ELR (cell line): ENCODE results near the gene BBS9.

ENCODE experiments used
- DNase-seq: peaks from one replicate; pipeline ENCODE4 v3.0.0-alpha.2; 2015; ENCODE audit warnings: low read depth

Gene BBS9

DNA sequence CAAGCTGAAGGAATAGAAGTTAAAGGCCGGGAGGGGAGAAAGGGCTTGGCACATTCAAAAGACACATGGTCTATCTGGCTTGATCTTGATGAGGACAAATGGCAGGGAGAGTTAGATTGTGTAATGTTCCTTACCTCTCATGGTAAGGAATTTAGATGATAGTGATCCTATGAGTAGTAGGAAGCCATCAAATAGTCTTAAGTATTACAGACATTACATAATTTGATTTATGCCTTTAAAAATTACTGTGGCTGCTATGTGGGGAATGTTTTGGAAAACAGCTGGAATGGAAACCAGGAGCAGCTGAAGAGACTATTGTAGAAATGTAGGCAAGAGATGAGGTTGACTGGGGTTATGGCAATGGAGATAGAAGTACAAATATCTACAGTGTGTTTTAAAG lies 424.7 kb downstream of the BBS9 start:
- DNase-seq = no peak

DNA sequence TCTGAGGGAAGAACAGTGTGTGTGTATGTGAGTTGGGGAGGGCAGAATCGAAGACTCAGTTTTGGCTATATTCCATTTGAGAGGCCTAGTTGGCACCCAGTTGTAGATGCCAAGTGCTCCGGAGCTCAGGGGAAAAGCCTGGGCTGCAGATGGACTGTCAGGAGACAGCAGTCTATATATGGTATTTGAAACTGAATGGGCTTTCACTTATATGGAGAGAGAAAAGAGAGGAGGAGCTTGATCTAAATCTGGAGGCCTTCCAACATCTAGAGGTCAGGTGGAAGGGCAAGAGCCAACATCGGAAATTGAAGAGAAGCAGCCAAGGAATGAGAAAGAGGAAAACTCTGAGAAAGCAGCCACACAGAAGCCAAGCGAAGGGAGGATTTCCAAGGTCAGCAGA lies 425.2 kb downstream of the BBS9 start:
- no peak for DNase-seq

DNA sequence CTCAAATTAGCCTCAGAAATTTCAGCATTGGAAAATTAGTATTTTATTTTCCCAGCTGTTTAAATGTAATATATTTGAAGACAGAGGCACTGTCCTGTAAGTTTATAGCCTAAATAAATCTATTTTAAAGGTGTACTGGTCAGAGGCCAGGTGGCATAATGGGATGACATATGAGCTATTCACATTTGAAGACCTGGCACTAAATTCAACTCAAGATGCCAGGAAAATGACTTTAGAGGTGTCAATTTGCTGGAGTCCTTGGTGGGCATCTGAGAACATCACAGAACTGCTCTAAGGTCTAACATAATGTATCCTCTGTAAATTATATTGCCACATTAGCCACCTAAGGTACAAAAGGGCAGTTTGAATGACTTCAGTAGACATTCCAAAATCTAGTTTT lies 427.1 kb downstream of the BBS9 start:
- no peak for DNase-seq

DNA sequence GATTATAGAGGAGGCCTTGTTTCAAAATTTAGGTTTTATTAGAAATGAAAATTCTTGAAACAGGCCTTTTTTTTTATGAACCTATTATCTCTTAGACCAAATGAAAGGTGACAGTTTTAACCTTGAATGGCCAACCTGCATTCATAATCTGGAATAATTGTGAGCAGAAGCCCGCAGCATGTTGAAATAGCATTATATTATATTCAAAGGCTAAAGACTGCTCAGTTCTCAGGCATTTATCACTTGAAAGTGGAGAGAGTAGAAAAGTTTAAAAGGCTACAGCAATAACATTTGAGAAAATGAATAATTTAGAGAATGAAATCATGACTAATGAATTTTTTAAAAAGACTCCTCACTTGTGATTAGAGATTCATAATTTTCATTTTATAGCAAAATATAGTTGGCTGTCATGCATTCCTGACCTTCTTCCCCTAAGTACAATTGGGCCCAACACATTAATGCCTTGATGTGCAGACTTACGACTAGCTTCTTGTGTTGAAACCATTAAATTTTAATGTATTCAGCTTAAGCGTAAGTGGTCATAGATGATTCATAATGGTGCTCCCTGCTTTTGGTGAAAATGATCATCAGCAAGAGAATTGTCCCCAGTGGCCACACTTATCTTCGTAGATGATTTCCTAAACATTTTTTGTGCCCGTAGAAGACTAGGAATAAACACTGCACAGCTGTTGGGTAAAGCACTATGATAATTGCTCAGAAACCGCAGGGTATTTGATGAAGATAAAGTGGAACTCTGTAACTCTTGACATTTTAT lies 429.4 kb downstream of the BBS9 start:
- DNase-seq = no peak

DNA sequence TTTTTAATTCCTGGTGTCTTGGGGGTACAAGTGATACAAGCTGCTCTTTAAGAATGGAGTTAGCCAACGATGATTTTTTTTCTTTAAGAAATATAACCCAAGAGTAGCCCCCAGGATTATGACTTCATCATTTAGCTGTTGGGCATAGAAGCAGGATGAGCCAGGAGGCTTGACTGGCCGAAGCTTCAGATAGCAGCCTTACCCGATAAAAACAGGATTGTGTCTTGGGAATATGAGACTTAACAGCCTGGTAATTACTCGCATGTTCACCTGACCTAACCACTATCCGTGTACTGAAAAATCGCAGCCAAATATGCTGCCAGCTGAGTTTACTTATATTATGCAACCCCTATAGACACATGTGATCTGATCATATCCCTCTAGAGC lies 430.0 kb downstream of the BBS9 start:
- no peak for DNase-seq

DNA sequence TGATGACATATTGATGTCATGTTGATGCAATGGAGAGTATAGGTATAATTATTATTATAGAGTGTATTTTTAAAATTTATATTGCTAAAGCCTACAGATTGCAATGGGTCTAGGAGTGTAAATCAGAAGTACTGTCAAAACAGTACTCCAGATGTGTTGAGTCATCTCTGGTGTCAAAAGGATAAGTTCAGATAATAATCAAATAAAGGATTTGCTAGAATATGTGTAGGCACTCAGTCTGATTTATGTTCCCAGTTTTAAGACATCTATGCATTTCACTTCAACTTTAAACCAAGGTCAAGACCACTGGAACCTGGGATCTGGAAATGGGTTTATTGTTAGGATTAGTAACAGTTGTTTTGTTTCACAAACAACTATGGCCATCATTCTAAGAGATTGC lies 433.6 kb downstream of the BBS9 start:
- no peak for DNase-seq

DNA sequence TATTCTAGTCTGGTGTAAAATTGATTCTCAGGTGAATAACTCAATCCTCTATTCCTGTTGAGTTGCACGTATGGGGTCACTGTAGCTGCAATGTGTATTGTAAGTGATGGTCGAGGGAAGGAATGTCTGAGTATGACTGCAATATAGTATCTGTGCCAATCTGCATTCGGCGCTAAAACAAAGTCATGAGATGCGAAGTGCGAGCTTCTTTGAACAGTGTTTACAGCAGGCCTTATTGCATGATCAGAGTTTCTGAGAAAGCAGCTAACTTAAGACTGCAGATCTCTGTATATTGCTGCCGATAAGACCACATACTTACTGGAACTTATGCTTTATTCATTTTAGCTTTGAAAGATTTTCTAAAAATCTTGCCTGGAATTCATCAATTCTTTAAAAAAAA lies 434.3 kb downstream of the BBS9 start:
- DNase-seq = no peak

DNA sequence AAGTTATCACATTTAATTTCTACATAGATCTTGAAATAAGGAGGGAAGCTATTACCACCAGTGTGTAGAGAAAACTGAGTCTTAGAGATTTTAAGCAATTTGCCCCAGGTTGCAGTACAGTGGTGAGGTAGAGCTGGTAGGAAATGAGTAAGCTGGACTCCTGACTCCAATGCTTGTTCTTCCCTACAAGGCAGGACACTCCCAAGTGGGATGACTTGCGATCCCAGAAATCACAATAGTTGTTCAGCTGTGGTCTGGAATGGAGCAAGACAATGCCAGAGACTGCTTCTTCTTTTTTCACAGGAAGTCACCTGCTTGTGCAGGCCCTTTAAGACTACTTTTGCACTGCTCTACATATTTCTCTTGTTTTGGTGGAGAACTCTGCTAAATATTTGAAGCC lies 448.8 kb downstream of the BBS9 start:
- peak; percentile 25 for DNase-seq

DNA sequence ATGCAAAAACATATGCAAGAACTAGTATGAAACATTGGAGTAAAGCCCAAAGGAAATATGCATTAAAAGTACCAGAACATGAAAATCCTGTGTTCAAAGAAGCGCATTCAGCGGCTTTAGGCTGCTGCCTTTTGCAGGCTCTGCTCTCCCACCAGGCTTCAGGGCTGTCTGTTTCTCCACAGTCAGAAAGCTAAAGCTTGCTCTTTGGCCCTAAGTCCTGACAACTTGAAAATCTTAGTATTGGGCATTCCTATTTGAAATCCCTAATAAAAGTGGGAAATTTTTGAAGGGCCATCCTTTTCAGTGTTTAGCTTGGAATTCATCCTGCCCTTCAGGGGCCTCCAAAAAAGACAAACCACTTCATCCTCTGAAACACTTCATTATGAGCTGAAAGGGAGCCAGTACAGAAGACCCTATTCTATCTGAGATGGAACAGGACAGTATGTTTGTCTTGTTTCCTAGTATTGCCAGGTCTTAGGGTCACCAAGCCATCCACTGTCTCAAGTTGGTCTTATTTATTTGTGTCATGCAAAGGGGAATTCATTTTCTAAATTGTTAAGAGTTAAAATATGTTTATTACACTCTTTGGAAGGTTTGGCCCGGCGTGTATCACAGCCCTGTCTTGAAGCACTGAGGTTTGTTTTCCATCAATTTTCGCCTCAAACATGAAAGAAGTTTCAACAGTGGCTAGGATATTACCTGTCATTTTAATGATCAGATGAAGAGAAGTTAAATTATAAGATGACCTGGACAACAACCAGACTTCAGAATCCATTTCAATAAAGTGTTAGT lies 449.7 kb downstream of the BBS9 start:
- DNase-seq = no peak

DNA sequence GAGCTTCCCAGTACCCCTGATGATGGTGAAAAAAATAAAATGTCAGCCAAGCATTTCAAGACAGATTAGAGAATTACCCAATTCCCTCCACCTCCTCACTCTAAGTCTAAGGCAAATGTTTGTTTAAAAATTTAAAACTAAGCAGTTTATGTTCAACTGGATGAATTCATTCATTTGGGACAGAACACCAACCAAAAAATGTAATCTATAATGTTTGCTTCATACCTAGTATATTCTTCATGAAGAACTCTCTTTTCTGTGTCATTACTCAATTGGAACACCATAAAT lies 450.3 kb downstream of the BBS9 start:
- DNase-seq = no peak

DNA sequence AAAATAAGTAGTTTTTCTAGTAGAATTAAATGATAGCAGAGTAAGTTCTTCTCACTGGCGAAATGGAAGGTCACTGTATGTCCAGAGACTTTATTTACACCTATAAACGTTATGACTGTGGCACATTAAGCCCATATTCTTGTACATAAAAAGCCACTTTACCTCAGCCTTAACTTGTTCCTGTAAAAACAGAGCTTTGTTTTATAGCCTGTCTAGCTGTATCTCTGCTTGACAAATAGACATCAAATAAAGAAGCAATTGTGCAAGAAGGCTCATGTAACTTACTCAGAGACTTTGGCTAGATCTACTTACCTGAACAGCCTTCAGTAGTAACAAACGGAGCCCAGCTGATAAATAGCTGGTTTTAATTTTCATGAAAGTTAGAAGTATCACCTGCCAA lies 451.9 kb downstream of the BBS9 start:
- DNase-seq = no peak

DNA sequence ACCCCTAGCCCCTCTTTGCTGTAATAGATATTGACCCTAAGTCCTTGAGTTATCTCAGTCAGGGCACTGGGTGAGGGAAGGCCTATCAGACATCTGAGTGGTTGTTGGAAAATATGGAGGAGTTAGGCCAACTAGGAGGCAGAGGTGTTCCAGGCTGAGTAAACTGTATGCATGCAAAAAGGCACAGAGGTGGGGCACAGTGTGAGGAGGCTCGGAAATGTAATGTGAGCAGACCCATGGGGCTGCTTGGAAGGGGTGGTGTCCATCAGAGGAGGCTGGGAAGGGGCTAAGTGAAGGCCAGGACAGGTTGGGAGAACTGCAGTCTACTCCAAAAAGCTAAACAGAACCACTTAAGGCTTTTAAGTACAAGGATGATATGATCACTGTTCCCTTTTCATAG lies 452.7 kb downstream of the BBS9 start:
- no peak for DNase-seq

DNA sequence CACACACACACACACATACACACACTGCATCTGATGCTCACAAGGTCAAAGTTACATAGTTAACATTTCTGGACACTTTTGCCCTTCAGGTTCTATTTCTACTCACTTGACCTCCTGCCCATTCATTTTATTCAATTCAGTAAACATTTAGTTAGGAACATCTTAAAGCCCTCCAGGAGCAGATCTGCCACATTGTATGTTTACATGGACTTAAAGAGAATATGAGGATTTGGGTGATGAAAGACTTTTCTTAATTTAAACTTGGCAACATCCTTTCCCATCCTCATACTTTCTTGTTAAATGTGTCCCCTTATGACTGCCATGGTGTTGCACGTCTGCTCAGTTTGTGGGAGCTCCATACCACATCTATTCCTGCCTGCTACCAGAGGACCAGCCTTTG lies 453.2 kb downstream of the BBS9 start:
- DNase-seq = no peak

DNA sequence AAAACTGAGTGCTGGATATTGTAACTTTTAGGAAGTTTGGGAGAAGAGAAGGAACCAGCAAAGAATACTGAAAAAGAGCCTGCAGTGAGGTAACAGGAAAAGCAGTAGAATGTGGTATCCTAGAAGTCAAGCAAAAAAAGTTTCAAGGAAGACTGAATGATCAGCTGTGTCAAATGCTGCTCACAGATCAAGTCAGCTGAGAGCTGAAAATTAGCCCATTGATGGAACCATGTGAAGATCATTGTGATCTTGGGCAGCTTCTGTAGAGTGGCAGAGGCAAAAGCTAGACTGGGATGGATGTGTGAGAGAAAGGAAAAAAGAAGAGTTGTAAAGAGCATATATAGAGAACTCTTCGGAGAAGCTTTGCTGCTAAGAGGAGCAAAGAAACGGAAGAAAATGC lies 460.5 kb downstream of the BBS9 start:
- no peak for DNase-seq

DNA sequence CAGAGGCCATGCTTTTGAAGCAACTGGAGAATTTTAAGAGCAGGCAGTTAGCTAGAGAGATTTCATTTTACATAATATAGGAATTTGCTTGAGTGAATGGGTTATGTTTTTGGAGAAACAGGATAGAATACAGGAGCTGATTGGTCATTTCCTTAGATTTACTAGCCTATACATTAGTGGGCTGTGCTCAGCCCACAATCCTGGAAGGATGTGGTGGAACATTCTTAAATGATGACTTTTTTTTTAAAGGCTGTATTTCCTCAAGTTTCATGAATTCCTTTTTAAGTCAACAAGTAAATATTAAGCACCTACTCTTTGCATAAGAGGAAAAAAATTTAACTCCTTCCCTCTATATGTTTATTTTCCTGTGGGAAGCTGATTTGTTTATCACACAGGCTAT lies 461.6 kb downstream of the BBS9 start:
- peak; percentile 91 for DNase-seq

DNA sequence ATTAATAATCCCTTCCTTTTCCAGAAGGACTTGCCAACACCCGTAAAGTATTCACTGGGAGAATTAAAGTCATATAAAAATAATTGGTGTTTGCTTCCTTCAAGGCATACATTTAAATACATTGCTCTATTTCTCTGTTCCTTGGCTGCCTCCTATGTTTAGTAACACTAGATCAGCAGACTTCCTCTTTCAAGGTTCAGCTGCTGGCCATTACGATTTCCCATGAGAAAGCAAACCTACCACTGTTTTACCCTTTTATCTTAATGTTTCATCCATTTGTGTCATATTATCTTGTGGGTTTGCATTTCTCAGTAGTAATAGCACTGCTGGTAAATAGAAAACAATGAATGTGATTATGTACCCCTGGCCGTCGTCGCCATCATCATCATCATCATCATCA lies 462.1 kb downstream of the BBS9 start:
- DNase-seq = peak; percentile 30

DNA sequence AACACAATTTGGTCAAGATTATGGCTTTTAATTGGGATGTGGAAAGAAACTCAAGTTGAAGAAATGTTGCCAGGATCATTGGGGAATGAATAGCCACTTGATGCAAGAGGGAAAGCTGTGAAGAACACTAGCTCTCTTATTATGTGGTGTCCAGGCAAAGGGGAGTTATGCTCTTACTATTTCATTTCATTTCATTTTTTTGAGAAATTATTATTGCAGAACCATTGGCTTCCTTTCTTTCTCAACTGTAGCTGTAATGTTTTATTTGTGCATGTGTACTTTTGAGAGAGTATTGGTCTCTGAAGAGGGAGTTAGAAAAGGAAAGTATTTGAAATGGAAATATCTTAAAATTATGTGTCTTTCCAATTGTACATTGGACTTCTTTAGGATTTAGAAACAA lies 463.4 kb downstream of the BBS9 start:
- DNase-seq = no peak

DNA sequence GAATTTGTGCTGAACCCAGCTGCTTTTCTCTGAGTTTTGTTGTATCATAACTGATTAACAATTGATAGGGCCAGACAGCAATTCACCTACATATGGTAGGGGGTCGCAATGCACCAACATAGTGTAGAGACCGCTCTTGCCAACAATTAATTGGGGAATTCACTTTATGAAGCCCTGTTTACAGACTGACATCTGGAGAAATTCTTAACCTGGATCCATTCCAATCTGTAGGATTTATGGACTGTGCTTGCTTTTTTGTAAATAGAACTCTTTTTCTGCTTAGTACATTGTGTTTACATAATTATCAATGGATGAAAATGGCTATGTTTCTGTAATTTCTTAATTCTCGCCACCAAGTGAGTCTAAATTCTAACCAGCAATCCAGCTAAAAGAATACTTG lies 464.2 kb downstream of the BBS9 start:
- no peak for DNase-seq

DNA sequence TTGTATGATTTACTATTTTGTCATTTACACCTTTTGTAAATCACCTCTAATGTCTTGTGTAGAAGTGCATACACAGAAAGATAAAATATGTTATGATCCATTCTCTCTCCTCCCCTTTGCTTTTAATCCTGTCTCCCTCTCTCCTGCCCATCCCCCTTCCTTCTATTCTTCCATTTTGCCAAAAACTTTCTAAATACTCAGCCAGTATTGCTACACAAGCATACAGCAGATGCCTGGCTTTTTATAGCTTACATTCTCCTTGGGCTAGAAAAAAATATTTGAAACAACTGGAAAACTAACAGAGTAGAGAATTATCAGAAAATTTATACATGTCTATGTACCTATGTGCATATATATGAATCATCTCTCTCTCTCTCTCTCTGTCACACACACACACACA lies 467.3 kb downstream of the BBS9 start:
- no peak for DNase-seq

DNA sequence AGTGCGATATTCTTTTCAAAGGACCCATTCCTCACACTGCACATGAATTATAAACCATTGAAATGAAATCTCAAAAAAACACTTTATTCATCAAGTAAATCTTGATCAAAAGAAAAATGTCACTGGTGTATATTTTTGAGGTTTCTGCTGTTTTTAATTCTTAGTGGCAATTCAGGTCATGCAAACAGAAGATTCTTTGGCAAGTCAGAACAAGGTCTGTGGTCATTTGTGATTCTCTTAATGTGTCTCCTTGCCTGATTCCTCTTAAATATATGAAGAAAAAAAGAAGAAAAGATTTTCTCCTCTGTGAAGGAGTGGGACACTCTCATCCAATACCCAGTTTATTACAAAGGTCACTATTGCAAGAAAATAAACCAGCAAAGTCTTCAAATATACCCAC lies 467.8 kb downstream of the BBS9 start:
- DNase-seq = no peak

DNA sequence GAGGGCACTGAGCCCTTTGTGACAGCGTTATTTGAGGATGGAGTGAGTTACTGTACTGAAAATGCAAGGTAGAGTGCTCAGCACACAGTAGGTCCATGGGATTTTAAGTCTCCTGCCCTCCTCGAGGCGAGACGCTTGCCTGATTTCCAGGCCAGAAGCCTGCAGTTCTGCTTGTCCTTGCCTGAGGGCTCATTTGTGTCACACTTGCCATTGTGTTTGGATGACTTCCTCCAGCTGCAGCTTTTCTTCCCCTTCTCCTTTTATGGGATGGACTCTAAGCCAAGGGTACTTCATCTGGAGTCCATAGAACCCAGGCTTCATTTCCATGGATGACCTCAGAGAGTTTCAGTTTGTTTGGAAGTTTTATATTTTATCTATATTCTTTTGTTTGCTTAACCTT lies 471.7 kb downstream of the BBS9 start:
- no peak for DNase-seq

DNA sequence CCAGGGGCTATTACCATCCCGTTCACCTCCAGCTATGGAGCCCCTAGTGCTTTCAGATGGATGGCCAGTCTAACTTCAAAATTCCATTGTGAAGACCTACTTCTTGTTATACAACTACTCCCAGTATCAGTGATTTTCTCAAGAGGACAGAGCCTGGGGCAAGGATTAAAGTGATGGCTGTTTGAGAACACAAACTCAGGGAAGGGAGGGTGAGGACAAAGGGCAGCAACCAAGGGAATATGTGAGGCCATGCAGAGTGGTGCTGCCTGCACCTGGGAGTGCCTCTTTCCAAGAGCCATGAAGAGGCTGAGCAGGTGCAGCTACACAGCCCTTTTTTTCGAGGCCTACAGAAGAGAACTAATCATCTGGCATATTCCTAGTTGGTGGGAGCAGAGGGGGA lies 472.5 kb downstream of the BBS9 start:
- no peak for DNase-seq

DNA sequence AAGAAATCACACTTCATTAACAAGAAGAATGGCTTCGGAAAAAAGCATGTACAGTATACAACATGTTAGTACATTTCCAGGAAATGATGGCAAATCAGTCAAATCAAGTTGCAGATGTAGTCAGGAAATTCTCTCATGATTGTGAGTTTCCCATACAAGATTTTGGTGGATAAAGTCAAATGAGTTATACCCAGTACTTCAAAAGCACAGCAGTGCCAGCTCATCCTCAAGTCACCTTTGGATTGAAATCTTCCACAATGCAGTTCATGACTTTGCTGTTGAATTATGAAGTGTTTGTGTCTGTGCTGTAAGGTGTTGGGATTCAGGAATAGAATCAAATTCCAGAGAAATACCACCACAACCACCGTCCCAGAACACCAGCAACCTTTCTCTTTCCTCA lies 474.7 kb downstream of the BBS9 start:
- DNase-seq = peak; percentile 8

DNA sequence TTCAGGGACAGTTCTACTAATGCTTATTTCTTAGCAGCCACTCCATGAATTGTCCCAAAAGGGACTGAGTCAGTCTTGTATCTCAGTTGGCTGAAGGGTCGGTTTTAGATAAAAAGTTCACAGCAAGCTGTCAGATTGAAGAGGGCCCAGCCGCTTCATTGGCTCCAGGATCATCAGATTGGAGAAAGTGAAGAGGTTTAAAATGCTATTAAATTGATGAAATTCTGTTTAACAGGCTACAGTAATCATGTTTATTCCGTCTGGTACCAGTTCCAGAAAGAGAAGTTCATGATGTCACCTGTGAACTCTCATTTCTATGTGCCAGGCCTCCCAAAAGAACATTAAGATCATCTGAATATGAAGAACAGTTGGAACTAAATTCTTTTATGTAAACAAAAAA lies 481.6 kb downstream of the BBS9 start:
- DNase-seq = no peak
